GM19035 (cell line): ENCODE results near the gene CDC26.
"Not testable (repeated sequence)": the region's sequence is repeated elsewhere in the genome, so short reads cannot be mapped to it uniquely, and the experiment has no call there.

Source experiments
- ATAC-seq: cut with Tn5 transposase; IDR thresholded peaks from one replicate; pipeline ENCODE4 v1.9.1; 2021; ENCODE audit not compliant: unreplicated experiment

CDC26 gene

GRCh38 chr9:113296247-113296646 lies 20.9 kb upstream of the CDC26 start:
- ATAC-seq, result not testable (repeated sequence)

- ATAC-seq, result no peak
Observed at GRCh38 chr9:113293285-113293878, 18.0 kb upstream of the CDC26 start.

GRCh38 chr9:113290052-113290607 lies 14.8 kb upstream of the CDC26 start:
- no peak for ATAC-seq

- no peak for ATAC-seq
Observed at GRCh38 chr9:113289091-113289490, 13.7 kb upstream of the CDC26 start.

- no peak for ATAC-seq
Observed at GRCh38 chr9:113281356-113281755, 6.0 kb upstream of the CDC26 start.

- ATAC-seq, result no peak
Observed at GRCh38 chr9:113278840-113279239, 3.5 kb upstream of the CDC26 start.

GRCh38 chr9:113274474-113275156 lies 757 bp downstream of the CDC26 start:
- ATAC-seq, result peak; percentile 12

- ATAC-seq, result no peak
Observed at GRCh38 chr9:113269871-113270270, 5.5 kb downstream of the CDC26 start.

GRCh38 chr9:113269355-113269754 lies 6.0 kb downstream of the CDC26 start:
- ATAC-seq, result no peak

- ATAC-seq, result no peak
Observed at GRCh38 chr9:113267911-113268566, 7.3 kb downstream of the CDC26 start.

- no peak for ATAC-seq
Observed at GRCh38 chr9:113266174-113266573, 9.2 kb downstream of the CDC26 start.

- ATAC-seq, result no peak
Observed at GRCh38 chr9:113261917-113262671, 13.3 kb downstream of the CDC26 start.

- ATAC-seq, result no peak
Observed at GRCh38 chr9:113258282-113258681, 17.1 kb downstream of the CDC26 start.

- no peak for ATAC-seq
Observed at GRCh38 chr9:113257863-113258262, 17.5 kb downstream of the CDC26 start.

- no peak for ATAC-seq
Observed at GRCh38 chr9:113255438-113255837, 19.9 kb downstream of the CDC26 start.

GRCh38 chr9:113254991-113255390 lies 20.4 kb downstream of the CDC26 start:
- ATAC-seq, result no peak

- no peak for ATAC-seq
Observed at GRCh38 chr9:113250807-113251206, 24.6 kb downstream of the CDC26 start.

GRCh38 chr9:113249661-113250060 lies 25.7 kb downstream of the CDC26 start:
- ATAC-seq, result not testable (repeated sequence)

GRCh38 chr9:113247640-113248039 lies 27.7 kb downstream of the CDC26 start:
- ATAC-seq, result no peak

GRCh38 chr9:113246928-113247327 lies 28.4 kb downstream of the CDC26 start:
- ATAC-seq, result no peak

- no peak for ATAC-seq
Observed at GRCh38 chr9:113245894-113246293, 29.5 kb downstream of the CDC26 start.
